NCI-H2196 treated with DMSO at 0.1 percent for 48 hours (cell line): Measurements from ENCODE around the gene EFNA4.

Experiments used
- DNase-seq: peaks from one replicate; lab custom pipeline; 2025; ENCODE audit not compliant: unreplicated experiment; lab: John Stamatoyannopoulos, UW

The EFNA4 gene

DNA sequence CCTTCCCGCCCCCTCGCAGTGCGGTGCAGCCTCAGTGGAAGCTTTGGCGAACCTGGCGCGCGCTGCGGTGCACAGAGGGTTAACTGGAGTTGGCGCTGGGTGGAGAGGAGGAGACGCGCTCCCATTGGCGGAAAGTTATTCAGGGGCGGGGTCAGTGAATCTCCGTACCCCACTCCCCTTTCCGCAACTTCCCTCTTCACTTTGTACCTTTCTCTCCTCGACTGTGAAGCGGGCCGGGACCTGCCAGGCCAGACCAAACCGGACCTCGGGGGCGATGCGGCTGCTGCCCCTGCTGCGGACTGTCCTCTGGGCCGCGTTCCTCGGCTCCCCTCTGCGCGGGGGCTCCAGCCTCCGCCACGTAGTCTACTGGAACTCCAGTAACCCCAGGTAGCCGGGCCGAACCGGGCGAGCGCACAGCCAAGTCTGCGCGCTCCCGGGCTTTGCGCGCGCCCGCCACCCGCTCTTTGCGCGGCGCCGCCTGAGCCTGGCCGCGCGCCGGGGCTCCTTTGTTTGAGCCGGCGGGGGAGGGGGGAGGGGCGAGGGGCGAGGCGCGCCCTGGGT, at the start of gene EFNA4:
Gene EFNA4 (plus strand): TSS at position 191 of the 561 bp plus-strand sequence. CDS start 84 bp downstream, at position 275.
- peak; percentile 64 for DNase-seq

- DNase-seq, result no peak
Measured at GRCh38 chr1:155014709-155015508, 48.6 kb upstream of the EFNA4 start.

DNA sequence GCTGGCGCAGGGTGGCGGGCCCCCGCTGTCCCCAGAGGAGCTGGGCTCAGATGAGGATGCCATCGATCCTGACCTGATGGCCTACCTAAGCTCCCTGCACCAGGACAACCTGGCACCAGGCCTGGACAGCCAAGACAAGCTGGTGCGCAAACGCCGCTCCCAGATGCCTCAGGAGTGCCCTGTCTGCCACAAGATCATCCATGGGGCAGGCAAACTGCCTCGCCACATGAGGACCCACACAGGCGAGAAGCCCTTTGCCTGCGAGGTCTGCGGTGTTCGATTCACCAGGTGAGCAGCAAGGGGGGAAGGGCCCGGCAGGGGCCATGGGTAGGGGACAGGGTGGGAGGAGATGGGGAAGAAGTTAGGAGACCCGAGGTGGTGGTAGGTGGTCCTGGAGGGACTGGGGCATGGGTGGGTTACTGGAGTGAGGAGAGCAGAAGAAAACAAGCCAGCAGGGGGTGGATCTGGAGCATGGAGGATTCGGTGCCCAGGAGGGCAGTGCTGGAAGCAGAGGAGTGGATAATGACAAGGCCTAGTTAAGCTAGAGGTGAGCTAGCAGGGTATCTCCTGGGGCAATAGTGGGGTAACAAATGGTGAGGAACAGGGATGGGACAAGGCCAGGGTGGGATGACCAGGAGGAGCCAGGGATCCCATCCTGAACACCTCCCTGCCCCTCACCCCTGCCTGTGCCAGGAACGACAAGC, 47.9 kb upstream of the EFNA4 start:
- no peak for DNase-seq

GRCh38 chr1:155016231-155016831, 47.2 kb upstream of the EFNA4 start:
- no peak for DNase-seq

DNA sequence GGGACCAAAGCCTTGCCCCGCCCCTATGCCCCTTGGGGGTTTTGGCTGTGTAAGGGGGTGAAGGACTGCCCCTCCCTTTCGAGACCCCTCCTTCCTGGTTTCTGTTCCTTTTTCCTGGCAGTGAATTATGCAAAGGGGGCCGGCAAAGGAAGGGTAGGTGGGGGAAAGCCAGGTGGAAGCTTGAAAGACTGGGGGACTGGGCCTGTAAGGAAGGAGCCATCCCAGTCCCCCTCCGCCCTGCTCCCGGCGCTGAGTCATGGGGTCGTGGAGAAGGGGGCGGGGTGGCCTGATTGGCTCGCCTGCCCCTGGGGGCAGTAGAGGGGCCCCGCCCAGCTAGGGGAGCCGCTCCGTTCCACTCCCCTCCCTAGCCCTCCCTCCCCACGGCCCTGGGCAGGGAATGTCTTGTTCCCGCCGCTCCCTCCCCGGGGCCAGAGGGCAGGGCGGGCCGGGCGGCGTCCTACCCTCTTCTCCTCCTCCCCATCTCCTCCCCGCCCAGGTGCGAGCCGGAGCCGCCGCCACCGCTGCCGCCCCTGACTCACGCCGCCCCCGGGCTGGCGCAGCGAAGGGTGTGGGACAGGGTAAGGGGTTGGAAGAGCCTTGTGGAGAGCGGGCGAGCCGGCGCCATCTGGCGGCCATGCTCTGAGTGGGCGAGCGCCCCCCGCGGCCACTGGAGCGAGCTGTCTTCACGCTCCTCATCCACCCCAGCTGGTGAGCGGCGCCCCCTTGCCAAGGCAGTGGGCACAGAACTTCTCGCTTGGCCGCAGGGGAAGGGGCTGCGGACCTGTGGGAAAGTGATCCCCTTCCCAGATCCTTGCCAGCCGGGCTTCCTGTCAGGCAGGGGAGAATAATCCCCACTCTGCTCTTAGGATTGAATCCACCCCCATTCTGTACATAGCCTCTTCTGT, 46.2 kb upstream of the EFNA4 start:
- peak; percentile 53 for DNase-seq

DNA sequence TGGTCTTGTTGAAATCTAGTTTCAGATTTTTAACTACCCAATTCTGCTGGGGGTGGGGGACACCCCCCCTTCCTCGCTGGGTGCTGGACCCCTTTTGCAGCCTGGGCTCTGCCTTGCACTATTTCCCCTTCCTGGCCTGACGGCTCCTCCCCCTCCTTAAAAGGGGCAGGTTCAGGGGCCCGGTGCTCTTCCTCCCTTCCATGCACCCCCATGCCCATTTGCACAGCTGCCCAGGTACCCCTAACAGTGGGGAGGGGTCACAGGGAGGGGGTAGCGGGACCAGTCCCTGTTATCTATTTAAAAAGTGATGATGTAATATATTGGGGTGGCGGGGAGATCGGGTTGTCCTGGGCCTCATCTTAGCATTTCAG, 45.6 kb upstream of the EFNA4 start:
- no peak for DNase-seq

- no peak for DNase-seq
Measured at GRCh38 chr1:155018617-155019348, 44.8 kb upstream of the EFNA4 start.

- no peak for DNase-seq
Measured at GRCh38 chr1:155019377-155020245, 43.9 kb upstream of the EFNA4 start.

DNA sequence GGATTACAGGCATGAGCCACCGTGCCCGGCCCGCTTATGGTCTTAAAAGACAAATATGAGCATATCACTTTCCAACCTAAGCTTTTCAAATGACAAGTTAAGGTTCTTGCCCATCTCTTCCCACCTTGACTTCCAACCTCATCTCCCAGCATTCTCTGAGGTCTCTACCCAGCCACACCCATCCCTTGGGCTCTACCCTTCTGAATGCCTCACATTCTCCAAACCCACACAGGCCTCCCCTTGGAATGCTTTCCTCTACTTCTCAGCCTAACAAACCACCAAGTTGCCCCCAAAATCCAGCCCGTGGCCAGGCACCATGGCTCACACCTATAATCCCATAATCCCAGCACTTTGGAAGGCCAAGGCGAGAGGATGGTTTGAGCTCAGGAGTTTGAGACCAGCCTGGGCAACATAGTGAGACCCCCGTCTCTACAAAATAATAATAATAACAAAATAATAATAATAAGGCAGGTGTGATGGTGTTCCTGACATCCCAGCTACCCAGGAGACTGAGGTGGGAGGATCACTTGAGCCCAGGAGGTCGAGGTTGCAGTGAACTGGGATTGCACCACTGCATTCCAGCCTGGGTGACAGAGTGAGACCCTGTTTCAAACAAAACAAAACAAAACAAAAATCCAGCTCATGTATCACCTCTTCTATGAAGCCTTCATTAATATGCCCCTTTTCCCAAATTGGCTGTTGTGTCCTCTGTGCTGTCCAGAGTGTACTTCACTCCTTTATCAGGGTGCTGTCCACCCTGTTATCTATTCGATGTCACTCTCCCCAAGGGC, 41.2 kb upstream of the EFNA4 start:
- no peak for DNase-seq

DNA sequence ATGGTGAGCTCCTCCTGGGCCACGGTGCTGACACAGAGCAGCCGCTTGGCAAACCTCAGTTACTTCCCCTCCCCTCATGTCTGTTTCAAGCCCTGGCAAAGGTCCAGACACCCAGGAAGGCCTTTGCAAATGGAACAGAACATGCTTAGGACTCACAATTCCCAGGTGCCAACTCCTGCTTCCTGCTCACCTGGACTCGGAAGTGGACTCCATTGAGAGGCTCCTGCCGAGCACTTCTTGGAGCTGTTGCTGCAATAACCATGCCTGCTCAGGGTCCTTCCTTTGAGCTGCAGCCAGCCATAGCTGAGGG, 40.7 kb upstream of the EFNA4 start:
- DNase-seq, result no peak

DNA sequence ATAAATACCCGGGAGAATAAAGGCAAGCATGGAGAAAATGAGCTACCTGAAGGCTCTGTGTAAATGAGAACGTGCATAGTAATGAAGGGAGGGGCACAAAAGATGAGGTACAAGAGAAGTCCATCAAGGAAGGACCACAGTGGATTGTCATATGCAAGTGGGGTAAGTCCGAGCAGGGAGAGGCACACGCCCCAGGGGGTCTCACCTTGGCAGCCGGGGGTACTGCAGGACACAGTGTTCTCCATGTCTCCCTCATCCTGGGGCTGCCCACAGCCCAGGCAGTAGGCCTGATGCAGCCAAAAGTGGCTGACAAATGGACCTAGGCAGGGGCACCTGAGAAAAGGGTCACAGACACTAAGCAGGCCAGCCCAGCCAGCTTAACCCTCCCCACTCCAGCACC, 39.9 kb upstream of the EFNA4 start:
- DNase-seq, result no peak

- DNase-seq, result no peak
Measured at GRCh38 chr1:155024315-155024714, 39.2 kb upstream of the EFNA4 start.

- no peak for DNase-seq
Measured at GRCh38 chr1:155026154-155026553, 37.4 kb upstream of the EFNA4 start.

DNA sequence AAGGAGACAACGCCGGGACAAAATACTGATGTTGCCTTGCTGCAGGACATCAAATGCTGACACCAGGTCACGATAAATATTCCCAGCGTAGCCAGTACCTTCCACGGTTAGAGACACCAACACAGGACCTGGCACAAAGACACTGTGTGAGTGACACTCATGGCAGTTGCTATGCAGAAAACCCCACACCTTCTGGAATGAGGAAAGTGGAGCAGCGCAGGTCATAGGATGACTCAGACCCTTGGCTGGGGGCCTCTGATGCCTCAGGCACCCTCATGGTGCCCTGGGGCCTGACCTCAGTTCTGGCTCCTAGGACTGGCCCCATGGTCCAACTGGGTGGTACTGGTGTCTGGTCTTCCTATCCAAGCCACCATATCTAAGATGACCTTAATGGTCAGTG, 37.0 kb upstream of the EFNA4 start:
- no peak for DNase-seq

DNA sequence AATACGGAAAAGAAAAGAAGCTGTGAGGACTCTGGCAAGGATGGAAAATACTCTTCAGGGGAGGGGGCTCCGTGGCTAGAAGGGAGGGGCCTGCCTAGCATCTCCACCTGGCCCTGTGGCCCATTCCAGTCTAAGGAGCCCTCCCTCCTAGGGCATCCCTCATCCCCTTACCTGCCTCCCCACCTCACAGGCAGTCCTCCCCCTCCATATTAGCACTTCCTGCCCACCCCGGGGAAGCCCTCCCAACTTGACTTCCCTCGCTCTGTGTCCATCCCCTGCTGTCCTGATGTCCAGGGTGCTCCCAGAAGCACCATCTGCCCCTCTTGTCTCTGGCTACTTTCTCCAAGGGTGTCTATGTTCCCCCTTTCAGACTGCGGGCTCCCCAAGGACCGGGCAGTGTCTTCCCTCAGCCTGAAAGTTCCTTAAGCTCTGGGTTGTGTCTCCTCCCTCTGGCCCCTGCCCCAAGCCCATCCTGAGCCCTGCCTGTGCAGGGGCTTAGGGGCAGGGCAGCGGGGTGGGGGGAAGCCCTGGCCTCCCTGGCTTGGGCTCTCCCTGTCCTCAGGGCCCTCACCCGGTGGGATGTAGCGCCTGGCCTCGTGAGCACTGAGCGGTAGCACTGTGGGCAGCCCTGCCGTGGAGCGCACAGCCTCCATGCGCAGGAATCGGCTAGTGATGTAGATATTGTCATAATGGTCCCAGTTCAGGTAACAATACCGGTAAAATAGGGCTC, 33.9 kb upstream of the EFNA4 start:
- no peak for DNase-seq

DNA sequence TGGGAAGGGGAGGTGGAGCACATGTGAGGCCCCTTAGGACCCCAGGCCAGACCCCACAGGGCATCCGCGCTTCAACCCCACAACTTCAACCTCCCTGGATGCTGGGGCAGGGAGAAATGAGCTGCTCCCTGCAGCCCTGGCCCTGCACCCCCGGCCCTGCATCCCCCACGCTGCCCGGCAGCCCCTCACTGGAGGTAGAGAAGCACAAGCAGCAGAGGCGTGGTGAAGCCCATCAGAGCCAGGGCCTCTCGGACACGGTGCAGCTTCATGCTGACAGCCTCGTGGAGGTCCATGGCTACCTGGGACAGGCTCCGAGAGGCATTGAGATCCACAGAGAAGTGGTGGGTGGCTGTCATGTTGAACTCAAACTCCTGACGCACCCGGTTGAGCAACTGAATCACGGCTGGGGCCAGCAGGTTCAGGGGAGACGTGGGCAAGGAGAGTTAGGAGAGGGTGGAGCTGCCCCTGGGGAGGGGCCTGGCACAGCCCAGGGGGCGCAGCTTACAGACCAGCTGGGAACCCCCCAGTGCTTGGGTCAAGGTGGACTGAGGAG, 33.2 kb upstream of the EFNA4 start:
- no peak for DNase-seq

GRCh38 chr1:155030899-155031298, 32.6 kb upstream of the EFNA4 start:
- no peak for DNase-seq

DNA sequence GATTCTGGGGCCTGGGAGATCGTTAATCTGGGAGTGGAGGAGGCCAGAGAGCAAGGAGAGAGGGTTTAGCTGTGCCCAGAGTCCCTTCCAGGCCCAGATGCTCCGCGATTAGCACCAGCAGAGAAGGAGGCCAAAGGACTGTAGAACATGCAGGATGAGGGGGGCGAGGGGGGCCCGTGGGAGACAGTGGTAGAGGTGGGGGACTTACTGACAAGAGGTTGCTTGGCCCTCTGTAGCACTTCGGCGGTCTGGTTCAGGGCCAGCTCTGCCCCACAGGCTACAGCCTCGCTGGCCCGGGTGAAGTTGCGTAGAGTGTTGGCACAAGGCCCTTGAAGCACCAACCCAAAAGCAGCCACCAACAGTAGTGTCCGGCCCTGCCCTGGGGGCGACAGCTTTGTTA, 30.7 kb upstream of the EFNA4 start:
- no peak for DNase-seq
